CD4-positive, alpha-beta T cell (primary cell): ENCODE measurements around the gene IFNE. TPM values are rescaled to one million over a fixed set of nuclear protein-coding genes. Genes with fewer than 3 reads are reported as not detected.

Experiments used
- ATAC-seq: fragments of 200-7000 bp; cut with Tn5 transposase; one replicate; pipeline ENCODE4 v1.10.0; 2022; ENCODE audit warnings: mild to moderate bottlenecking; ENCODE audit not compliant: poor library complexity
- CTCF ChIA-PET: fragments of 350-600 bp; sonication (Branson Sonifier 250); formaldehyde crosslinking; loops from one replicate; lab custom pipeline; 2021; ENCODE audit warnings: antibody characterized with exemption, inconsistent platforms; lab: Charles Lee
- POLR2A ChIA-PET: fragments of 350-600 bp; sonication (Branson Sonifier 250); formaldehyde crosslinking; loops from one replicate; lab custom pipeline; 2021; ENCODE audit warnings: antibody characterized with exemption, inconsistent platforms; lab: Charles Lee
- DNase-seq, 14 experiments: peaks; one replicate each; pipeline ENCODE4 v3.0.0-alpha.2; 2013 to 2020; ENCODE audit warnings: mixed read lengths in 2 of 14
- H3K27ac ChIP-seq, 2 donors: one replicate each; pipeline versions ENCODE4 v1.5.1 to v1.7.0; 2013; ENCODE audit warnings: low read length in 2 of 2, low read depth in 1 of 2, mild to moderate bottlenecking in 1 of 2
- H3K27me3 ChIP-seq, 2 experiments: 1 replicate in 1 of 2; 2 replicates in 1 of 2; pipeline versions ENCODE4 v1.6.1 to v1.7.0; 2013; ENCODE audit warnings: low read length in 2 of 2, control low read depth in 1 of 2, mild to moderate bottlenecking in 1 of 2, moderate library complexity in 1 of 2; ENCODE audit not compliant: insufficient read depth in 2 of 2, control insufficient read depth in 1 of 2
- H3K36me3 ChIP-seq: one replicate; pipeline ENCODE4 v1.6.1; 2013; ENCODE audit warnings: low read length, control low read depth; ENCODE audit not compliant: insufficient read depth
- H3K4me1 ChIP-seq: one replicate; pipeline ENCODE4 v1.6.1; 2013; ENCODE audit warnings: low read length, control low read depth; ENCODE audit not compliant: insufficient read depth
- H3K4me3 ChIP-seq: one replicate; pipeline ENCODE4 v1.5.1; 2013; ENCODE audit warnings: mild to moderate bottlenecking, low read length, moderate library complexity
- H3K9me3 ChIP-seq, 2 experiments: 1 replicate in 1 of 2; 2 replicates in 1 of 2; pipeline versions ENCODE4 v1.6.1 to v1.7.0; 2013; ENCODE audit warnings: low read length in 2 of 2, mild to moderate bottlenecking in 2 of 2, control low read depth in 1 of 2, moderate library complexity in 1 of 2; ENCODE audit not compliant: control insufficient read depth in 1 of 2, insufficient read depth in 1 of 2
- H3K27ac Mint-ChIP-seq: one replicate; pipeline ENCODE4 v1.8.0; 2020; ENCODE audit warnings: mixed read lengths
- H3K27me3 Mint-ChIP-seq: one replicate; pipeline ENCODE4 v1.8.0; 2021; ENCODE audit warnings: mixed read lengths
- H3K36me3 Mint-ChIP-seq: one replicate; pipeline ENCODE4 v1.8.0; 2021; ENCODE audit warnings: low read depth, mixed read lengths
- H3K4me1 Mint-ChIP-seq: one replicate; pipeline ENCODE4 v1.8.0; 2021; ENCODE audit warnings: low read depth, mixed read lengths
- H3K4me3 Mint-ChIP-seq: one replicate; pipeline ENCODE4 v1.8.0; 2020; ENCODE audit warnings: mild to moderate bottlenecking, mixed read lengths
- H3K9me3 Mint-ChIP-seq: one replicate; pipeline ENCODE4 v1.8.0; 2020; ENCODE audit warnings: mixed read lengths
- intact Hi-C, 2 experiments: fragments of 100-400 bp; cut with DNase I in 1 of 2; cut with micrococcal nuclease in 1 of 2; formaldehyde crosslinking; loops; one replicate each; pipeline versions ENCODE4 v1.15.1 to v1.9.0; 2023 to 2025; cut with DNase I, micrococcal nuclease
- polyA plus RNA-seq, 2 donors: library from polyadenylated mRNA; unstranded; fragments of 120-200 nt; gene quantifications; one replicate each; pipeline ENCODE4 v1.2.1, GENCODE V29; 2013
- total RNA-seq, 174 experiments: library from RNA in 2 of 174; stranded (reverse) in 2 of 174; gene quantifications; one replicate each; pipeline ENCODE4 v1.2.3 and lab custom pipeline; 2021 to 2026
- TF ChIP-seq, protein P1 (sequence below): fragments of 200-600 bp; IDR thresholded peaks from one replicate; pipeline ENCODE4 v1.8.0; 2022; ENCODE audit warnings: antibody characterized with exemption, mild to moderate bottlenecking

The IFNE gene, protein sequence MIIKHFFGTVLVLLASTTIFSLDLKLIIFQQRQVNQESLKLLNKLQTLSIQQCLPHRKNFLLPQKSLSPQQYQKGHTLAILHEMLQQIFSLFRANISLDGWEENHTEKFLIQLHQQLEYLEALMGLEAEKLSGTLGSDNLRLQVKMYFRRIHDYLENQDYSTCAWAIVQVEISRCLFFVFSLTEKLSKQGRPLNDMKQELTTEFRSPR
- total RNA-seq (not detected), total RNA-seq (lab: John Stamatoyannopoulos, UW) (0 to 0.40 (median 0) reads per million in 172 experiments)
- polyA plus RNA-seq (2013, experiment 1 of 2) = 0.11 TPM
- 0.19 TPM for polyA plus RNA-seq (2013, experiment 2 of 2)

GRCh38 chr9:21482213-21482612 lies at the start of gene IFNE:
Gene IFNE (minus strand): TSS chr9:21482313. CDS start chr9:21481694, 619 bp downstream.
- no peak for DNase-seq
- Histone ChIP-seq H3K27ac (no peak within 1 kb of the TSS), H3K9me3 (no peaks in the 10 kb centered on the region), H3K4me3 (no peak within 1 kb of the TSS), H3K36me3 (no peaks in the 10 kb centered on the region), H3K27me3 (no peaks in the 10 kb centered on the region), H3K4me1 (no peaks in the 10 kb centered on the region)
- ChIA-PET POLR2A (no interaction called here), CTCF (interaction anchor here (1.6 kb wide), 1 partner anchor 11 kb away, joined by 3 read pairs; no protein-coding TSS in a partner anchor)
- peaks cover 5% of the 10 kb centered on the region for H3K4me1 Mint-ChIP-seq
- ATAC-seq = no peak
- no peaks in the 10 kb centered on the region for H3K27me3 Mint-ChIP-seq
- TF ChIP-seq, protein P1, sequence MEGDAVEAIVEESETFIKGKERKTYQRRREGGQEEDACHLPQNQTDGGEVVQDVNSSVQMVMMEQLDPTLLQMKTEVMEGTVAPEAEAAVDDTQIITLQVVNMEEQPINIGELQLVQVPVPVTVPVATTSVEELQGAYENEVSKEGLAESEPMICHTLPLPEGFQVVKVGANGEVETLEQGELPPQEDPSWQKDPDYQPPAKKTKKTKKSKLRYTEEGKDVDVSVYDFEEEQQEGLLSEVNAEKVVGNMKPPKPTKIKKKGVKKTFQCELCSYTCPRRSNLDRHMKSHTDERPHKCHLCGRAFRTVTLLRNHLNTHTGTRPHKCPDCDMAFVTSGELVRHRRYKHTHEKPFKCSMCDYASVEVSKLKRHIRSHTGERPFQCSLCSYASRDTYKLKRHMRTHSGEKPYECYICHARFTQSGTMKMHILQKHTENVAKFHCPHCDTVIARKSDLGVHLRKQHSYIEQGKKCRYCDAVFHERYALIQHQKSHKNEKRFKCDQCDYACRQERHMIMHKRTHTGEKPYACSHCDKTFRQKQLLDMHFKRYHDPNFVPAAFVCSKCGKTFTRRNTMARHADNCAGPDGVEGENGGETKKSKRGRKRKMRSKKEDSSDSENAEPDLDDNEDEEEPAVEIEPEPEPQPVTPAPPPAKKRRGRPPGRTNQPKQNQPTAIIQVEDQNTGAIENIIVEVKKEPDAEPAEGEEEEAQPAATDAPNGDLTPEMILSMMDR = no peak
- no peak within 1 kb of the TSS for H3K27ac Mint-ChIP-seq
- H3K9me3 Mint-ChIP-seq = no peaks in the 10 kb centered on the region
- intact Hi-C loops = no loop called here
- no peak within 1 kb of the TSS for H3K4me3 Mint-ChIP-seq
- H3K36me3 Mint-ChIP-seq = no peaks in the 10 kb centered on the region

DNA sequence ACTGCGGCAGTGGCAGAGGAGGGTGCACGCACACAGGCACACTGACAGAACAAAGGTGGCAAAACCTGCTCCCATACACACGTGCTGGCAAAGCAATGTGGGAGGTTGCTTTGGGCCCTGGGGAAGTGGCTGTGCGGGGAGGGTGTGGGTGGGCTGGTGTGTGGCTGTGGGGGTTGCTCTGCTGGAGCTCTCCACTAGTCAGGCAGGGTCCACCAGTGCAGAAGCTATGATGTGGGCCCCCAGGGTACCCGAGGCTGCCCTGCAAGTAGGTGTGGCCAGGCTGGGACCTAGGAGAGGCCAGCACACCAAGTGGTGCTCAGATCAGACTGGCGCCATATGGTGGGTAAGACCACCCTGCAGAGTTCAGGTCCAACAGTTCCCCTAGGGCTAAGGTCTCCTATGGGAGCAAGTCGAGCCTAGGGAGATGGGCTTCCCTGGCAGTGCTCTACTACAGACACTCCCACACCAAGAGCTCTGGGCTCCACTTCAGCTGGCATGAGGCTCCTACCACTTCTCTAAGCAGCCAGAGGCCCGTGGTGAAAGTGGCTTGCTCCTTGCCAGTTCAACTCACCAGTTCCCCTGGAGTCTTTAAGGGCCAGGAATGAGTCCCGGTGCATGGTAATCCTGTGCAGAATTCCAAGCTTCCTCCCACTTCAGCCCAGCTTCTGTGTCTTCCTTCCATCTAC lies 46.2 kb upstream of the IFNE start:
- no peak for ATAC-seq
- Histone ChIP-seq H3K27me3 (no peaks in the 10 kb centered on the region), H3K4me3 (no peak overlapping the region), H3K27ac (no peak overlapping the region), H3K9me3 (no peaks in the 10 kb centered on the region), H3K4me1 (no peaks in the 10 kb centered on the region), H3K36me3 (no peaks in the 10 kb centered on the region)
- TF ChIP-seq, protein P1 = no peak
- H3K27ac Mint-ChIP-seq = no peak overlapping the region
- no peaks in the 10 kb centered on the region for H3K36me3 Mint-ChIP-seq
- ChIA-PET CTCF (no interaction called here), POLR2A (no interaction called here)
- H3K4me3 Mint-ChIP-seq = no peak overlapping the region
- no peaks in the 10 kb centered on the region for H3K9me3 Mint-ChIP-seq
- DNase-seq = no peak
- intact Hi-C loops = no loop called here
- H3K4me1 Mint-ChIP-seq = no peaks in the 10 kb centered on the region
- H3K27me3 Mint-ChIP-seq = no peaks in the 10 kb centered on the region

DNA sequence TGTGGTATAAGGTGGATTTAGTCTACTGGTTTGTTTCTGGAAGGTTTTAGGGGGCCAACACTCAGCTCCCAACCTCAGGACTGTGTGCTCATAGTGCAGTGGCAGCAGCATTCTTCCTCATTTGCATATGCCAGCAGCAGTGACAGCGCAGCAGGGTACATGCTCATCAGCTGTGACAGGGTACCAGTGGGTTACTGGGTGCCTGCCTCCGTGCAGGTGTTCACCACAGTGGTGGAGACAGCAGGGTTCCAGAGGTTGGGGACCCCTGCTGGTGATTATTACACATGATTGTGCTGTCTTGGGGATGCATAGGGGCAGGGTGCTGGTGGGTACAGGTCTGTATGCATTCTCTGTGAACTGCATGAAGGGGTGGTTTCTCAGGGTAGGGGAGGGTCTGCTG lies 45.5 kb upstream of the IFNE start:
- no peaks in the 10 kb centered on the region for H3K4me1 ChIP-seq
- H3K4me3 ChIP-seq = no peak overlapping the region
- Mint-ChIP-seq H3K4me3 (no peak overlapping the region), H3K9me3 (no peaks in the 10 kb centered on the region), H3K4me1 (no peaks in the 10 kb centered on the region), H3K27ac (no peak overlapping the region), H3K36me3 (no peaks in the 10 kb centered on the region), H3K27me3 (no peaks in the 10 kb centered on the region)
- ChIA-PET CTCF (no interaction called here), POLR2A (no interaction called here)
- H3K27ac ChIP-seq = no peak overlapping the region
- H3K36me3 ChIP-seq = no peaks in the 10 kb centered on the region
- H3K27me3 ChIP-seq = no peaks in the 10 kb centered on the region
- ATAC-seq (no peak), DNase-seq (peak in 2 of 14 experiments; percentile 10 to 17)
- no peaks in the 10 kb centered on the region for H3K9me3 ChIP-seq
- intact Hi-C loops = no loop called here
- TF ChIP-seq, protein P1 = no peak
